Mesothelial cell of epicardium (in vitro differentiated cells): ENCODE results near the gene PLA2G10. TPM values are rescaled to one million over a fixed set of nuclear protein-coding genes. Genes with fewer than 3 reads are reported as not detected.

Experiments
- DNase-seq, 2 experiments: peaks; one replicate each; pipeline ENCODE4 v3.0.0; 2021; ENCODE audit warnings: low spot score in 2 of 2; ENCODE audit not compliant: unreplicated experiment in 2 of 2
- H3K27ac Mint-ChIP-seq: 2 replicates; pipeline ENCODE4 v1.8.0; 2021; ENCODE audit warnings: mixed read lengths
- H3K27me3 Mint-ChIP-seq: 2 replicates; pipeline ENCODE4 v1.8.0; 2021; ENCODE audit warnings: low read depth, mixed read lengths
- H3K36me3 Mint-ChIP-seq: 2 replicates; pipeline ENCODE4 v1.8.0; 2021; ENCODE audit warnings: mixed read lengths
- H3K4me1 Mint-ChIP-seq: 2 replicates; pipeline ENCODE4 v1.8.0; 2021; ENCODE audit warnings: mixed read lengths
- H3K4me3 Mint-ChIP-seq: 2 replicates; pipeline ENCODE4 v1.8.0; 2021; ENCODE audit warnings: mild to moderate bottlenecking, moderate library complexity, mixed read lengths
- H3K9me3 Mint-ChIP-seq: 2 replicates; pipeline ENCODE4 v1.8.0; 2021; ENCODE audit warnings: mixed read lengths
- total RNA-seq: library from RNA; stranded (reverse); gene quantifications from 3 replicates; pipeline ENCODE4 v1.2.1, GENCODE V29; 2021
- TF ChIP-seq, protein P1 (sequence below): fragments of 200-600 bp; sonication (generic); IDR thresholded peaks from one replicate; pipeline ENCODE4 v1.5.0; 2021; ENCODE audit warnings: antibody characterized with exemption; ENCODE audit not compliant: unreplicated experiment

PLA2G10 gene
- total RNA-seq, 1 donor from 2014 or later: not detected

DNA sequence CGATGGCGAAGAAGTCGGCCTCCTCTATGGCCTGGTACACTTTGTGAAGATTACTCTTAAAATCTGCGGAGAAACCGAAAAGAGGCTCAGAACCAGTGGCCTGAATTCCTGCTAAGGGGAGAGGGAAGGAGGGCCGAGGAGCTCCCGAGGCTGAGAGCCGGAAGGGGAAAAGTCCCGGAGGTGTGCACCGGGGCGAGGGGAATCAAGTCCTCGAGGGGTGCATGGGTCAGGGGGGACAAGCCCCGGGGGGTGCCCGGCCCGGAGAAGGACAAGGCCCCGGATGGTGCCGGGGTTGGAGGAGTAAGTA lies 64.5 kb downstream of the PLA2G10 start:
- Mint-ChIP-seq H3K36me3 (peaks cover 11% of the 10 kb centered on the region), H3K9me3 (peaks cover 3% of the 10 kb centered on the region), H3K27ac (peak overlapping the region; percentile 98), H3K4me3 (peak overlapping the region; percentile 91), H3K27me3 (no peaks in the 10 kb centered on the region), H3K4me1 (peaks cover 24% of the 10 kb centered on the region)
- DNase-seq: no peak
- TF ChIP-seq, protein P1, sequence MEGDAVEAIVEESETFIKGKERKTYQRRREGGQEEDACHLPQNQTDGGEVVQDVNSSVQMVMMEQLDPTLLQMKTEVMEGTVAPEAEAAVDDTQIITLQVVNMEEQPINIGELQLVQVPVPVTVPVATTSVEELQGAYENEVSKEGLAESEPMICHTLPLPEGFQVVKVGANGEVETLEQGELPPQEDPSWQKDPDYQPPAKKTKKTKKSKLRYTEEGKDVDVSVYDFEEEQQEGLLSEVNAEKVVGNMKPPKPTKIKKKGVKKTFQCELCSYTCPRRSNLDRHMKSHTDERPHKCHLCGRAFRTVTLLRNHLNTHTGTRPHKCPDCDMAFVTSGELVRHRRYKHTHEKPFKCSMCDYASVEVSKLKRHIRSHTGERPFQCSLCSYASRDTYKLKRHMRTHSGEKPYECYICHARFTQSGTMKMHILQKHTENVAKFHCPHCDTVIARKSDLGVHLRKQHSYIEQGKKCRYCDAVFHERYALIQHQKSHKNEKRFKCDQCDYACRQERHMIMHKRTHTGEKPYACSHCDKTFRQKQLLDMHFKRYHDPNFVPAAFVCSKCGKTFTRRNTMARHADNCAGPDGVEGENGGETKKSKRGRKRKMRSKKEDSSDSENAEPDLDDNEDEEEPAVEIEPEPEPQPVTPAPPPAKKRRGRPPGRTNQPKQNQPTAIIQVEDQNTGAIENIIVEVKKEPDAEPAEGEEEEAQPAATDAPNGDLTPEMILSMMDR: no peak

DNA sequence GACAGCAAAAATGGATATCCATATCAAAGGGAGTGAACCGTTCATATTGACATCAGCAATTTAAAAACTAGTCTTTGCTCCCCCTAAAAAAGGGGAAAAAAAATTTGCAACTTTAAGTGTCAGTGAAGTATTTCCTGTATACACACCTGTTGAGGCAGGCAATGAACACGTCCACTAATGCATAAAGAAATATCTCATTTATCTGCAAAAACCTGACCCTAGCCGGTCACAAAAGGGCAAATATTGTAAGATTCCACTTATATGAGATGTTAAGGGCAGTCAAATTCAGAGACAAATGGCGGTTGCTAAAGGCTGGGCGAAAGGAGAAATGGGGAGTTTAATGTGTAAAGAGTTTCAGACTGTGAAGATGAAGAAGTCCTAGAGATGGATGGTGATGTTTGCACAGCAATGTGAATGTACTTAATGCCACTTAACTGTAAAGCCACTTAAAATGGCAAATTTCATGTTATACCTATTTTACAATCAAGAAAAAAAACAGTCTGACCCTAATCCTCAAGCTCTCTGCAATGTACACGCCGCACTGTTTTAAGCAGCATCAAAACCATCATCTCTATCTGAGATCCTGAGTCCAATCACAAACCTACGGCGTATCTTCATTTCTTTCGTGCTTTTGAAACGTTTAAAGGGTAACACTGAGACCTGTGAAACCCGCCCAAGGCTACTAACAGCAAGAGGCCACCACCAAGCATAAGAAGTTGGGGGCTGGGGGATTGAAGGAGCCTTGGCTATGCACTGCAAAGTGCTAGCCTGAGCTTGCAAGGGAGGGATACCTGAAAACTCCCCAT lies 65.1 kb downstream of the PLA2G10 start:
- Mint-ChIP-seq H3K27me3 (no peaks in the 10 kb centered on the region), H3K36me3 (peaks cover 15% of the 10 kb centered on the region), H3K4me3 (peak overlapping the region; percentile 91), H3K9me3 (peaks cover 3% of the 10 kb centered on the region), H3K4me1 (peaks cover 20% of the 10 kb centered on the region), H3K27ac (peak overlapping the region; percentile 98)
- no peak for DNase-seq
- TF ChIP-seq, protein P1: no peak

DNA sequence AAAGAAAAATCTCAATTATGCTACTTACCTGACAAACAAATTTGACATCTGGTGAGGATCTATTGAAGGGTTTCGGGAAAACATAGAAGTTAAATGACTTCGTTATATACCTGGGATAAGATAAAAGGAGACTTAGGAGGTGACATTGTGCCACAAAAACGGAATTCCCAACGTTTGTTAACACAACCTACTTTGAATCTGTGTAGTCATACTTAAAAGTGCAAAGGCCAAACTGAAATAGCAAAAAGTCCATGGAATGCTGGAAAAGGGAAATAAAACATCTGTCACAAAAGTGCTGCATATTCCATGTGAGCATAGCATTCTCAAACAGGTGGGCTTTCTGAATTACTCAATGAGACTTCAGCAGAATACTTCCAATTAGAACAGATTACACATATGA lies 67.0 kb downstream of the PLA2G10 start:
- Mint-ChIP-seq H3K27ac (no peak overlapping the region), H3K4me3 (no peak overlapping the region), H3K27me3 (no peaks in the 10 kb centered on the region), H3K9me3 (peaks cover 3% of the 10 kb centered on the region), H3K36me3 (peaks cover 23% of the 10 kb centered on the region), H3K4me1 (peaks cover 15% of the 10 kb centered on the region)
- no peak for DNase-seq
- TF ChIP-seq, protein P1: no peak

Other genes starting within 250 kb of the PLA2G10 start
- 30.3 to 39.6 TPM (median 35.6 TPM) in 3 replicates for gene PARN, start 64.0 kb downstream of the PLA2G10 start, total RNA-seq
- gene BFAR, start 61.4 kb downstream of the PLA2G10 start, total RNA-seq: 57.0 to 60.7 TPM (median 57.5 TPM) in 3 replicates
- 4.4 to 5.7 TPM (median 4.5 TPM) in 3 replicates for gene NPIPA3, start 9.1 kb upstream of the PLA2G10 start, total RNA-seq
- 11.2 to 17.9 TPM (median 11.5 TPM) in 3 replicates for gene NPIPA2, start 48.2 kb upstream of the PLA2G10 start, total RNA-seq
- 70.0 to 74.3 TPM (median 71.9 TPM) in 3 replicates for gene NOMO1, start 139.4 kb upstream of the PLA2G10 start, total RNA-seq
- 261 to 262 TPM (median 262 TPM) in 3 replicates for gene NPIPA1, start 243.1 kb upstream of the PLA2G10 start, total RNA-seq